Esophagus squamous epithelium (tissue), 4 donors: Measurements from ENCODE around the gene RP2.

Source experiments
- CTCF ChIP-seq, 6 experiments: fragments of 450-650 bp in 4 of 6; fragments of 200-600 bp in 2 of 6; sonication (generic) in 2 of 6; IDR thresholded peaks; one replicate each; pipeline ENCODE4 v1.5.1; 2016 to 2019; ENCODE audit warnings: antibody characterized with exemption in 6 of 6, mild to moderate bottlenecking in 4 of 6, moderate library complexity in 4 of 6
- POLR2A ChIP-seq, 4 donors: fragments of 450-650 bp; IDR thresholded peaks; one replicate each; pipeline ENCODE4 v1.6.1; 2017; ENCODE audit warnings: antibody characterized with exemption in 4 of 4, mild to moderate bottlenecking in 4 of 4, moderate library complexity in 3 of 4

DNA sequence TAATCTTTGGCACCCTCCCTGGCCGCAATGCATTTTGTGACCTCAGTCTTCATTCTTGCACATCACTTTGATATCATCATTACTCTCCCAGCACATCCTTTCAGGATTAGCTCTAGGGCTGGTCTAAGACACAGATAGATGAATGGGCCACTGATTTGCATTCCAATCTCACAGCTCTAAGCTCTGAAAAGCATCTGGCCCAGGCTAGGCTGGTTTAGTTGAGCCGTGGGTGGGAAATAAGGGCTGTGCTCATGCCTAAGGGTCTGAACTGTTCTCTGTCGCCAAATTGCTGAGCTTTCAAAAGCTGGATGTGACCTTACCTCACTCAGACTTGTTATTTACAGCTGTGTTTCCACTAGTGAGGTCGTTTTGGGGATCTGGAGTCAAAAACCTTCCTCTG lies 47.9 kb upstream of the RP2 start:
- TF ChIP-seq CTCF (IDR thresholded peaks at IDR 0.05), result no peak
- TF ChIP-seq POLR2A (IDR thresholded peaks at IDR 0.05), result no peak
